SKM-1 treated with dmso at 0.1 percent for 144 hours (cell line): Measurements from ENCODE around the gene GAPDH.

Source experiments
- DNase-seq: peaks from one replicate; lab custom pipeline; 2025; ENCODE audit not compliant: unreplicated experiment; lab: John Stamatoyannopoulos, UW

The GAPDH gene

GRCh38 chr12:6528539-6529235 is 5.6 kb upstream of the GAPDH start:
- DNase-seq: no peak

- no peak for DNase-seq
These were observed 5.0 kb upstream of the GAPDH start for GRCh38 chr12:6529291-6529737.

DNA sequence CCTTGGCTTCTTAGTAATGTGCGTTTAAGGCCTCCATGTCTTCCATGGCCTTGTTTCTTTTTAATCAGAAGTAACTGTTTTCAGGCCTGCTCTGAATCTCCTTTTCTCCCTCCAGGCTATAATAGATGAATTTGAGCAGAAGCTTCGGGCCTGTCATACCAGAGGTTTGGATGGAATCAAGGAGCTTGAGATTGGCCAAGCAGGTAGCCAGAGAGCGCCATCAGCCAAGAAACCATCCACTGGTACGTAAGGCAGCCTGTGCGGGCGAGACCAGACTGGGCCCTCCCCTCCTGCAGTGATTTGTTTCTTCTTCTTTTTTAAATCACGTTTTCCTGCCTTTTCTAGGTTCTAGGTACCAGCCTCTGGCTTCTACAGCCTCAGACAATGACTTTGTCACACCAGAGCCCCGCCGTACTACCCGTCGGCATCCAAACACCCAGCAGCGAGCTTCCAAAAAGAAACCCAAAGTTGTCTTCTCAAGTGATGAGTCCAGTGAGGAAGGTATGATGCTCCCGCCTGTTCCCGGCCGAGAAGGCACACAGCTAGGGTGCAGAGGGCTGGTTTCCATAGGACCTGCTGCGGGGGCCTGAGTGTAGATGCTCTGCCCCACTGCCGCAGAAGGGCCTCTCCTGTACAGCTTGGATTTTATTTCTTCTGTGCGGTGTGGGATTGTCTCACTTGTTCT is 3.6 kb upstream of the GAPDH start:
- no peak for DNase-seq

DNA sequence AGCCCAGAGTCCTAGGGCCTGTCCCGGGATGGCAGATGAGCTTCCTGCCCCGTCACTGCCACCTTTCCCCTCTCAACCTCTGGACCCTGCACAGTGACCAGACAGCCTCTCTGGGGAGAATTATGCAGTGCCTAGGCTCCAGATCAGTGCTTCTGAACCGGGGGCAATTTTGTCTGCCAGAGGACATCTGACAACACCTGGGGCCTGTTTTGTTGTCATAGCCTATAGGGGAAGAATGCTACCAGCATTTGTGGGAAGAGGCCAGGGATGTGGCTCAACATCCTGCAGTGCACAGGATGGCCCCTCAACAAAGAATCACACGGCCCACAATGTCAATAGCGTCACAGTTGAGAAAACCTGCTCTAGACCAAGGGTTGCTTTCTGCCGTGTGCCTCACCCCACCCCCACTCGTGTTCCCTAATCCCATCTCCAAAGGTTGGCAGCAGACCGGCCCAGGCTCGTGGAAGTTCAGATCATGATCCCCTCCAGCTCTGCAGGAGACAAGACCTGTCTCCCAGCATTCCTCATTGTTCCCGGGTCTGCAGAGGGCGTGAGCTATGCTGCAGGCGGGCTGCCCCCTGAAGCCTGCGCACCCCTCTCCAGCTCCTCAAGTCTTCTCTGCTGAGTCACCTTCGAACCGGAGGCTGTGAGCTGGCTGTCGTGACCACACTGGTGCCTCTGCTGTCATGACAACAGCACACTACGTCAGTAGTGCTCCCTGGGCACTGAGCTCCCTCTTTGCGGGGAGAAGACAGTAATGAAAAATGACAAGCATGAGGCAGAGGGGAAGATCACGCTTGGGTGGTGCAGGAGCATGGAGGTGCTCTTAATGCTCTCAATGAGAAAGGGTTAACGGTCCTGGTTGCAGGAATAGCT is 2.0 kb upstream of the GAPDH start:
- DNase-seq: peak; percentile 54

GRCh38 chr12:6532927-6533652 is 1.2 kb upstream of the GAPDH start:
- no peak for DNase-seq

GRCh38 chr12:6533653-6533922 is 729 bp upstream of the GAPDH start:
- DNase-seq: no peak

GRCh38 chr12:6534695-6534944 is 303 bp downstream of the GAPDH start:
- no peak for DNase-seq

DNA sequence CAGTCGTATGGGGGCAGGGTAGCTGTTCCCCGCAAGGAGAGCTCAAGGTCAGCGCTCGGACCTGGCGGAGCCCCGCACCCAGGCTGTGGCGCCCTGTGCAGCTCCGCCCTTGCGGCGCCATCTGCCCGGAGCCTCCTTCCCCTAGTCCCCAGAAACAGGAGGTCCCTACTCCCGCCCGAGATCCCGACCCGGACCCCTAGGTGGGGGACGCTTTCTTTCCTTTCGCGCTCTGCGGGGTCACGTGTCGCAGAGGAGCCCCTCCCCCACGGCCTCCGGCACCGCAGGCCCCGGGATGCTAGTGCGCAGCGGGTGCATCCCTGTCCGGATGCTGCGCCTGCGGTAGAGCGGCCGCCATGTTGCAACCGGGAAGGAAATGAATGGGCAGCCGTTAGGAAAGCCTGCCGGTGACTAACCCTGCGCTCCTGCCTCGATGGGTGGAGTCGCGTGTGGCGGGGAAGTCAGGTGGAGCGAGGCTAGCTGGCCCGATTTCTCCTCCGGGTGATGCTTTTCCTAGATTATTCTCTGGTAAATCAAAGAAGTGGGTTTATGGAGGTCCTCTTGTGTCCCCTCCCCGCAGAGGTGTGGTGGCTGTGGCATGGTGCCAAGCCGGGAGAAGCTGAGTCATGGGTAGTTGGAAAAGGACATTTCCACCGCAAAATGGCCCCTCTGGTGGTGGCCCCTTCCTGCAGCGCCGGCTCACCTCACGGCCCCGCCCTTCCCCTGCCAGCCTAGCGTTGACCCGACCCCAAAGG is 804 bp downstream of the GAPDH start:
- DNase-seq: peak; percentile 52

DNA sequence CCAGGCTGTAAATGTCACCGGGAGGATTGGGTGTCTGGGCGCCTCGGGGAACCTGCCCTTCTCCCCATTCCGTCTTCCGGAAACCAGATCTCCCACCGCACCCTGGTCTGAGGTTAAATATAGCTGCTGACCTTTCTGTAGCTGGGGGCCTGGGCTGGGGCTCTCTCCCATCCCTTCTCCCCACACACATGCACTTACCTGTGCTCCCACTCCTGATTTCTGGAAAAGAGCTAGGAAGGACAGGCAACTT is 1.3 kb downstream of the GAPDH start:
- no peak for DNase-seq

GRCh38 chr12:6535960-6536847 is 1.9 kb downstream of the GAPDH start:
- no peak for DNase-seq

DNA sequence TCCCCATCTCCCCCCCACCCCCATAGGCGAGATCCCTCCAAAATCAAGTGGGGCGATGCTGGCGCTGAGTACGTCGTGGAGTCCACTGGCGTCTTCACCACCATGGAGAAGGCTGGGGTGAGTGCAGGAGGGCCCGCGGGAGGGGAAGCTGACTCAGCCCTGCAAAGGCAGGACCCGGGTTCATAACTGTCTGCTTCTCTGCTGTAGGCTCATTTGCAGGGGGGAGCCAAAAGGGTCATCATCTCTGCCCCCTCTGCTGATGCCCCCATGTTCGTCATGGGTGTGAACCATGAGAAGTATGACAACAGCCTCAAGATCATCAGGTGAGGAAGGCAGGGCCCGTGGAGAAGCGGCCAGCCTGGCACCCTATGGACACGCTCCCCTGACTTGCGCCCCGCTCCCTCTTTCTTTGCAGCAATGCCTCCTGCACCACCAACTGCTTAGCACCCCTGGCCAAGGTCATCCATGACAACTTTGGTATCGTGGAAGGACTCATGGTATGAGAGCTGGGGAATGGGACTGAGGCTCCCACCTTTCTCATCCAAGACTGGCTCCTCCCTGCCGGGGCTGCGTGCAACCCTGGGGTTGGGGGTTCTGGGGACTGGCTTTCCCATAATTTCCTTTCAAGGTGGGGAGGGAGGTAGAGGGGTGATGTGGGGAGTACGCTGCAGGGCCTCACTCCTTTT is 2.7 kb downstream of the GAPDH start:
- DNase-seq: no peak

GRCh38 chr12:6537580-6538419 is 3.5 kb downstream of the GAPDH start:
- DNase-seq: peak; percentile 4

- no peak for DNase-seq
These were observed 4.3 kb downstream of the GAPDH start for GRCh38 chr12:6538420-6539313.

- DNase-seq: no peak
These were observed 5.0 kb downstream of the GAPDH start for GRCh38 chr12:6539314-6539682.

GRCh38 chr12:6539707-6540134 is 5.4 kb downstream of the GAPDH start:
- DNase-seq: no peak

GRCh38 chr12:6540181-6540877 is 6.0 kb downstream of the GAPDH start:
- DNase-seq: no peak
